ENCODE measurements around the gene PRR19.

The PRR19 gene

GRCh38 chr19:42297039-42297438 is 4.9 kb upstream of the PRR19 start:
- no peak for DNase-seq

DNA sequence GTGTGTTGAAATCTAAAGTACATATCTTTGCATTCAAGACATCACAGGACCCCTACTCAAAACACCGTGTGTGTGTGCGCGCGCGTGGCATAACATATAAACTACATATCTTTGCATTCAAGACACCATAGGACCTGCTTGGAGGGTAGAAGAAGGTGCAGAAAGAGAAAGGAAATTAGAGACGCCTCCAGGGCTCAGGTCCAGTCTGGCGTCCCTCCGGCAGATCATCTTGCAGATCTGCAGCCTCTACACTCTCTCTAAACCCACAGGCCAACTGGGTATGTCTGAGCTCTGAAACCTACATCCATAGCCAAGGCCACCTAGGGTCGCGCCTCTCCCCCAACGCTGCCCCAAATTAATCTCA is 1.2 kb downstream of the PRR19 start:
- no peak for DNase-seq

DNA sequence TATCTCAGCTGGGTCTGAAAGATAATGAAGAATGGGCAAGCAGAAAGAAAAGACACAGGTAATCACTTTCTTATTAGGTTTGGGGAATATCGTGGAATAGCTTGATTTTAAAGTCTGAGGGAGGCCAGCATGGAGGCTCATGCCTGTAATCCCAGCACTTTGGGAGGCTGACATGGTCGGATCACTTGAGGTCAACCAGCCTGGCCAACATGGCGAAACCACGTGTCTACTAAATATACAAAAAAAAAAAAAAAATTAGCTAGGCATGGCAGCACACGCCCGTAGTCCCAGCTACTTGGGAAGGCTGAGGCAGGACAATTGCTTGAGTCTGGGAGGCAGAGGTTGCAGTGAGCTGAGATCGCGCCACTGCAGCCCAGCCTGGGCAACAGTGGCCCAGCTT is 1.9 kb downstream of the PRR19 start:
- DNase-seq, result no peak

GRCh38 chr19:42306646-42307045 is 4.7 kb downstream of the PRR19 start:
- peak in 1 of 2 donors; percentile 45 for DNase-seq

DNA sequence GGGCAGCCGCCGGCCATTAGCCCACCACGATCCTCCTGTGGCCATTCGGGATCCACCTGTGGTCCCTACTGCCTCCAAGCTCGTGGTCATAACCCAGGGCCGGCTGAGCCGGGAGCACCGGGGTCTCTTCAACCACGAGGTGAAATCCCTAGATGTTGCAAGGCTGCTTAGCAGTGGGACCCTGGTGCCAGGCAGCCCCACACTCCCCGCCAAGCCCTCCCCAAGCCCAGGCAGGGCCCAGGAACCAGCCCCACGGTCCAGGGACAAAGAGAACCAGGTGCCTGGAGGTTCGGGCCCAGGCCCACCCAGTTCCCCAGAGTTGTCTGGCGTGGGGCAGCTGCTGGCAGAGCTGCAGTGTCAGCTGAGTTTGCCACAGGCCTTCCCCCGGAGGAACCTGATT is 7.8 kb downstream of the PRR19 start:
- DNase-seq, result no peak

- DNase-seq, result no peak
Measured at GRCh38 chr19:42311657-42312056, 9.7 kb downstream of the PRR19 start.

GRCh38 chr19:42312370-42312769 is 10.4 kb downstream of the PRR19 start:
- DNase-seq, result no peak

GRCh38 chr19:42313096-42313839 is 11.3 kb downstream of the PRR19 start, which contains the start of gene TMEM145:
TMEM145 (plus strand) TSS chr19:42313309; CDS start chr19:42313377, 68 bp downstream.
- no peak for DNase-seq

DNA sequence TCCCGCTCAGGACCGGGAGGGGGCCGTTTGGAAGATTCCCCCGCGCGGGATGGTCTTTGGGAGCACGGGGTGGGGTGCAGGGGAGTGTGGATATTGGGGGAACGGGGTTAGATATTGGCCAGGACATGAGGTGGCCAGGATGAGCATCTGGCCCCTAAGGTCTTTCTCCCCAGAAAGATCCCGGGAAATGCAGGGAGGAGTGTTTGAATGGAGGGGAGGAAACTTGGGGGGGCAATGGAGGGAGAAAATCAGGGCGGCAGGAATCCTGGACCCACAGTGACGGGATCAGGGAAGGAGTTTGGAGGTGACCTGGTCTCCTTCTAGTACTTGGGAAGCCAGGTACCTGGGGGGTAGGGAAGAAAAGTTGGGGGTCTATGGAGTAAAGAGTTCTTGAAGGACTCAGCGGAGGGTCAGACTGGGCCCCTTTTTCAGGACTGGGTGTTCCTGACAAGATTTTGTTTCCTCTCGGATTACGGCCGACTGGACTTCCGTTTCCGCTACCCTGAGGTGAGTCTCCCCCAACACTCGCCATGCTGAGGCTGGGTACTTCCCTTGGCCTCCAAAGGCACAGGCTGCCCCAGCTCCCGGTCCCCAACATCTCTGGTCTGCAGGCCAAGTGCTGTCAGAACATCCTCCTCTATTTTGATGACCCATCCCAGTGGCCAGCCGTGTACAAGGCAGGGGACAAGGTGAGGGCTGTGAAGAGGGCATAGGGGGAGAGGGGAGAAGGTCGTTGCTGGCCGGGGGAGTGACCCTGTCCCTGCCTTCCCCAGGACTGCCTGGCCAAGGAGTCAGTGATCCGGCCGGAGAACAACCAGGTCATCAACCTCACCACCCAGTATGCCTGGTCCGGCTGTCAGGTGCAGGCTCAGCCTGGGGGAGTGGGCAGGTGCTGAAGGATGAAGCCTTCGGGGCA is 12.2 kb downstream of the PRR19 start:
- no peak for DNase-seq

DNA sequence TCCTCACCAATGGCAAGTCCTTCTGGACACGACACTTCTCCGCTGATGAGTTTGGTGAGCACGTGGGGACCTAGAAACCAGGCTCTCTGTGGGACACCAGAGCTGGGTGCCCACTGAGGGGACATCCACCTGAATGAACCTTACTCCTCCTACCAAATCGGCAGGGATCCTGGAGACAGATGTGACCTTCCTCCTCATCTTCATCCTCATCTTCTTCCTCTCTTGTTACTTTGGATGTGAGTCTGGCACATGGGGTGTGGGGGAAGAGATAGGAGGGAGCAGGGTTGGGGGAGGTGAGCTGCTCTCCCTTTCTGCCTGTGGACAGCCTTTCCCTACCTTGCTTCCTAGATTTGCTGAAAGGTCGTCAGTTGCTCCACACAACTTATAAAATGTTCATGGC is 13.1 kb downstream of the PRR19 start:
- DNase-seq, result no peak

- peak in 1 of 2 donors; percentile 33 for DNase-seq
Measured at GRCh38 chr19:42316223-42317211, 14.6 kb downstream of the PRR19 start.

GRCh38 chr19:42317535-42317934 is 15.6 kb downstream of the PRR19 start:
- DNase-seq, result no peak

DNA sequence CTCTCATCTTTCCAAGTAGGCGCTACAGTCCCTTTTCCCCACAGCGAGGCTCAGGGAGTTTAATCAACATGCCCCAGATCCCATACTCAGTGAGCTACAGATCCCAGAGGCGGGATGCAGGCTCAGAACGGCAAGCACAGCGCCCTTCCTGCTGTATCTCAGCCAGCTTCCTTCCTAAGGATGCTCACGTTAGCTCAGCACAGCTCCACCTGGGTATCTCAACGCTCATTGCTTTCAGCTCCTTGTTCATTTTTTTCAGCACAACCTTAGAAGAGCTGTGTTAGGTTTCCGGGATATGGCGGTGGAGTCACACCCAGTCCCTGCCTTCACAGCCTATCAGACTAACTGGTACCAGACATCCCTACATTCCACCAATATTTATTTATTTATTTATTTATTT is 20.4 kb downstream of the PRR19 start:
- no peak for DNase-seq

- DNase-seq, result no peak
Measured at GRCh38 chr19:42323473-42323851, 21.5 kb downstream of the PRR19 start.

DNA sequence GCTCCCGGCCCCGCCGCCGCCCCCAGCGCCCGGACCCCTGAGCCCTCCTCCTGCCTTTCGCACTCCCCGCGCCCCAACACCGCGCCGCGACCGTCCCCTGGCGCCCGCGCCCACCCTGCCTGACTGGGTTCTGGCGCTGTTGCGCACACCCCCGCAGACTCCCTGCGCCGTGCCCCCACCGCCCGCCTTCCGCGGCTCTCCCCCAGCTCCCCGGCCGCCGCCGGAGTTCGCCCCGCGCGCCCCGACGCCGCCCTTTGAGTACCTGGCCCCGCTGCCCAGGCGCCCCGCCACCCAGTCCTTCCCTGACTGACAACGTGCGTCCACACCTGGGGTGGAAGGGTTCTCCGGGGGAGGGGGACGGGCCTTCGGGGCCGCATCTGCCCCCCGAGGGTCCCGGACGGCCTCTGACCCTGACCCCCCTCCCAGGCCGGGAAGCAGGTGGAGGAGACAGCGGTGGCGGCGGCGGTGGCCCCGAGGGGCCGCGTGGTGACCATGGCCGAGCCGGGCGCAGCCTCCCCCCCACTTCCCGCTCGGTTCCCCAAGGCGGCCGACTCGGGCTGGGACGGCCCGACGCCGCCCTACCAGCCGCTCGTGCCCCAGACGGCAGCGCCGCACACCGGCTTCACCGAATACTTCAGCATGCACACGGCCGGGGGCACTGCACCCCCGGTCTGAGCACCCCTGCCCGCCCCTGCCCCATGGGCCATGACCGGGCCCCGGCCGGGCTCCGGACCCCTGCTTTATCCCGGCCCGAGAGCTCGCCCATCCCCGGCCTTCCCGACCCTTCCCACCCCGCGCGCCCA is 22.1 kb downstream of the PRR19 start:
- DNase-seq, result peak in 1 of 2 donors; percentile 25

DNA sequence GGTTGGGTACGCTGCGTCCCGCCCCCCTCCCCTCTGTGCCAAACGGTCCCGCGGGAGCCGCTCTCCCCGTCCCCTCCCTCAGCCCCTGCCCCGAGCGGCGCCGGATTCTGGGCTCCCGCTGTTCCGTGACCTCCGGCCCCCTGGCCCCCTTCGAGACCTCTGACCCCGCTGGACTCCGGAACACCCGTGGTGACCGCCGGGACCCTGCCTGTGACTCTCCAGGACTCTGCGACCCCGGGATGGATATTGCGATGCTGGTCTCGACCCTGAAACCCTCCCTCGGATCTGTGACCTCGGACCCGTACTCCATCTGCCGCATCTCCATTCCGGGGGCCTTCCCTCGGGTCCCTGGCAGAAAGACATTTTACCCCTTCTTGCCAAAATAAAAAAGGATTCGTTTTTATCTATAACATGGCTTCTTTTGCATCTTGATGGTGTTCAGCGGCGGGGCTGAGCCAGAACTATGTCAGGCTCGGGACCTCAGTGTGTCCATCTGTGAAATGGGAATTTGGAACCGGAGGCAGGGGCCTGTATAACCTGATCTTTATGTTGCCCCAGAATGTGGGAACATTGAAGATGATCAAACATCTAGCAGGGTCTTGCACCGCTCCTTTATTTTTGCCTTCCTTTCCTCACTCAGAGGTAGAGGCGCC is 22.8 kb downstream of the PRR19 start:
- DNase-seq, result no peak

DNA sequence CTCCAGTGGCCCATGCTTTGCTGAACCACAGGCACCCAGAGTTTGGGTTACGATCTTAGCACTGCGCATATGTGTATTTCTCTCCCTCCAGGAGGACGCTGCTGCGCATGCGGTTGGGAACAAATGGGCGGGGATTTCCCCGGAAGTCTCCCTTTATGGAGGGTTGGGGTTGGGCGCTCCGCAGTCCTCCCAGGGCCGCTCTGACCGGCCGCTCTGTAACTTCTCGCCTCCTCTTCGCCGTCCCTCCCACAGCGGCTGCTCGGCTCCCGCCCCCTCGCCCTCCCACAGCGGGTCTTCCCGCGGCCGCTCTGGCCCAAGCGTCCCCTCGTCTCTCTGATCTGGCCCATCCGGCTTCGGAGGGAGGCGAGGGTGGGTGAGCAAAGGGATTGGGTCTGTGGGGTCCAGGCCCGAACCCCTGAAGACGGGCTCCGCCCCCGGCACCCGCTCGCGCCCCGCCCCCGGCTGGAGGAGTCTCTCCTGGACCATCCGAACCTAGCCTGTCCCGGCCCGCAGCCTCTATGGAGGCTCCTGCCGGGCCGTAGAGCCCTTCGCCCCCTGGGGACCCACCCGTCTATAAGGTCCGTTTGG is 23.5 kb downstream of the PRR19 start, which contains the start of gene MEGF8:
MEGF8 (plus strand) TSS at position 328 of the 588 bp plus-strand sequence. CDS start 609 bp downstream, outside the sequence.
- peak; percentile 99 for DNase-seq

GRCh38 chr19:42325896-42326771 is 24.2 kb downstream of the PRR19 start:
- peak in 1 of 2 donors; percentile 24 for DNase-seq

GRCh38 chr19:42326969-42327368 is 25.0 kb downstream of the PRR19 start:
- DNase-seq, result no peak

GRCh38 chr19:42327381-42327780 is 25.4 kb downstream of the PRR19 start:
- DNase-seq, result no peak
